ENCODE data around the gene AKT2.
"Not testable (repeated sequence)": the region's sequence is repeated elsewhere in the genome, so short reads cannot be mapped to it uniquely, and the experiment has no call there.

The AKT2 gene

DNA sequence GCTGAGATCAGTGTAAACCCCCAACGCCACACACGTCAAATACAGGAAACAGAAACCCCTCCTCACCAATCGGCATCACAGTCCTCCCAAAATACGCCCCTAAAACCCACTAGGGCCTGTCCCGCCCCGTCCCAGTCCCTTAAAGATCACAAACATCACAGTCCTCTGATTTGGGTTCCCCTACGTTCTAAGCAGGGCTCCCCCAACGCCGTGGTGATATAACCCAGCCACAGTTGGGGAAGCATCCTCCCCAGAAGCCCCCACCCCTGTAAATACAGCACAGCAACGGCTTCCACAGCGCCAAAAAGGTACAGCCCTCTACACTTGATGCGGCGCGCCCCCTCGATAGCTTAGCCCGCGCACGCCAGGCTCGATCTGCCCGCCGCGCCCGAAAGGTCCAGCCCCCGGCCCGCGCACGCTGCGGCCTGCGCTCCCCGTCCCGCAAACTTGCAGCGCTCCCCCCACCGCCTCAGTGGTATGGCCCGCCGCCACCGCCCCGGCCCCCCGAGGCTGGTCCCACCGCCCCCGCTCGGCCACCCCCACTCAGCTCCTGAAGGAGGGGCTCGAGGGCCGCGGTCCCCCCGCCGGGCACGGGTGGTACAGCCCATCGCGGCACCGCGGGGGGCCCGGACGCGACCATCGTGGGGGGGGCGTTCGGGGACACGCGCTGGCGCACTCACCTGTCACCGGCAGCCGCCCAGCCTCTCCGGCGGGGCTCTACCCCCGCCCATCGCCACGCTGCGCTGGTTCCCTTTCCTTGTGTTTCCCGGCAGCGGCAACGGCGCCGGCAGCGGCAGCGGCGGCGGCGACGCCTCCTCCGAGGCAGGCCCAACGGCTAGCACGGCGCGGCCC lies at the start of gene AKT2:
AKT2 (minus strand) TSS at position 845 of the 852 bp plus-strand sequence. CDS start 20,078 bp downstream, outside the sequence.
- DNase-seq (ENCODE audit: low read depth in 2 of 2), result peak; percentile 57 to 59

DNA sequence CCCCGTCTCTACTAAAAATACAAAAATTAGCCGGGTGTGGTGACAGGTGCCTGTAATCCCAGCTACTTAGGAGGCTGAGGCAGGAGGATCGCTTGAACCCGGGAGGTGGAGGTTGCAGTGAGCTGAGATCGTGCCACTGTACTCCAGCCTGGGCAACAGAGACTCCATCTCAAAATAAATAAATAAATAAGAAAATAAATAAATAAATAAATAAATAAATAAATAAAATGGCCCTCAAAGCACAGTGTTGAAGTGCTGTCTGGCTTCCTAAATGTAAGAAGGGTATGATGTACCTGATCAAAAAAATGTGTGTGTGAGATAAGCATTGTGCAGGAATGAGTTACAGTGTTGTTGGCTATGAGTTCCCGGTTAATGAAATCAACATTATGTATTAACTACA lies 47.9 kb upstream of the AKT2 start:
- DNase-seq (ENCODE audit: low read depth in 2 of 2), result not testable (repeated sequence)

DNA sequence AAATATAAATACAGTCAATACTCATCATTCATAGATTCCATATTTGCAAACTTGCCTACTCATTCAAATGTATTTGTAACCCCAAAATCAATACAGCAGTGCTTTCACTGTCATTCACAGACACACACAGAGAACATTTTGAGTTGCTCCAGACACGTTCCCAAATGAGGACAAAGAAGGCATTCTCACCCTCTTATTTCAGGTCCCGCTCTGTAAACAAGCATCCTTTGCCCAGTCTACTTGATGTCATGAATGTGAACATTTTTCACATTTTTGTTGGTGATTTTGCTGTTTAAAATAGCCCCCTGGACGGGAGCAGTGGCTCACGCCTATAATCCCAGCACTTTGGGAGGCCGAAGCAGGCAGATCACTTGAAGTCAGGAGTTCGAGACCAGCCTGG lies 47.5 kb upstream of the AKT2 start:
- DNase-seq (ENCODE audit: low read depth in 2 of 2), result no peak

DNA sequence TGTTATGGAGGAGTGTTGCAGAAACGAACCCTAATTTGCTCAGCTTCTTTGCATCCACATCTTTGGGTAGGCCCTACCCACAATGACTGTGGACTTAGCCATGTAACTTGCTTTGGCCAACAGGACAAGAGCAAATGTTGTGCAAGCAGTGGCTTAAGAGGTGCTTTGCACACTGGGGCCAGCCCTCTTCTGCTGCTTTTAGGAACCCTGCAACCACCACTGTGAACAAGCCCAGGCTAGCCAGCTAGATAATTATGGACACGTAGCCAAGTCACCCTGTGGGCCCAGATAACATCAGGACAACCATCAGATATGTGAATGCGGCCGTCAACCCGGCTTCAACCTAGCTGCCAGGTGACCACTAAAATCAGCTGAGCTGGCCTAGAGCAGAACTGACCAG lies 45.9 kb upstream of the AKT2 start:
- no peak for DNase-seq (ENCODE audit: low read depth in 2 of 2)

GRCh38 chr19:40326201-40326600 lies 41.1 kb upstream of the AKT2 start:
- no peak for DNase-seq (ENCODE audit: low read depth in 2 of 2)

DNA sequence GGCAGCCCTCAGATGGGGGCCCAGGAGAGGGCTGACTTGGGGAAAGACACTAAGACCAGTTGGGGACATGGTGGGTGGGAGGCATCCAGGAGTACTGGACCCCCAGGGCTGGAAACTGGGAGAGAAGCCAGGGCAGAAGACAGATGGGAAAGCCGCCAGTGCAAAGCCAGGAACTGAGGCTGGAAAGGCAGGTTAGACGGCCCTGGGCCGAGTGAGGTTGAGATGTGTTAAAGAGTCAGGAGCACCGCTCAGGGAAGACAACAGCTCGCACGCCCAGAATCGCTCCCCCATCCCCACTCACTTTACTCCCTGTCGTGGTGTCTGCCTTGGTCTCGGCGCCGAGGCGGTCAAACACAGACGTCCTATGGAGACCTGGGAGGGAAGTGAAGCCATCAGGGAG lies 38.6 kb upstream of the AKT2 start:
- DNase-seq (ENCODE audit: low read depth in 2 of 2), result no peak

GRCh38 chr19:40322951-40323615 lies 37.9 kb upstream of the AKT2 start:
- no peak for DNase-seq (ENCODE audit: low read depth in 2 of 2)

DNA sequence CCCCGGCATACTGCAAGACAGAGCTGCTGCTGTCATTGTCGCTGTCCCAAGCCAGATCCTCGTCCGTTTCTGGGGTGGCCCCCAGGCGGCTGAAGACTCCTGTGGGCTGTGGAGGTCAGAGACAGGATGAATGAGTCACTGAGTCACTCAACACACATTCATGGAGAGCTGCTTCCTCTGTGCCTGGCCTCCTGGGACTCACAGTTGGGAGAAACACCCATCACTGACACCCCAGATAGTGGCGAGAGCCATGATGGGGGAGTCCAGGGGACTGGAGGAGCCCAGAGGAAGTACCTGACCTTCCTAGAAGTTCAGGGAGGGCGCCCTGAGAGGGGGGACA lies 37.1 kb upstream of the AKT2 start:
- no peak for DNase-seq (ENCODE audit: low read depth in 2 of 2)

- DNase-seq (ENCODE audit: low read depth in 2 of 2), result no peak
These were observed 36.6 kb upstream of the AKT2 start for GRCh38 chr19:40321566-40322270.

- DNase-seq (ENCODE audit: low read depth in 2 of 2), result no peak
These were observed 35.9 kb upstream of the AKT2 start for GRCh38 chr19:40321076-40321475.

DNA sequence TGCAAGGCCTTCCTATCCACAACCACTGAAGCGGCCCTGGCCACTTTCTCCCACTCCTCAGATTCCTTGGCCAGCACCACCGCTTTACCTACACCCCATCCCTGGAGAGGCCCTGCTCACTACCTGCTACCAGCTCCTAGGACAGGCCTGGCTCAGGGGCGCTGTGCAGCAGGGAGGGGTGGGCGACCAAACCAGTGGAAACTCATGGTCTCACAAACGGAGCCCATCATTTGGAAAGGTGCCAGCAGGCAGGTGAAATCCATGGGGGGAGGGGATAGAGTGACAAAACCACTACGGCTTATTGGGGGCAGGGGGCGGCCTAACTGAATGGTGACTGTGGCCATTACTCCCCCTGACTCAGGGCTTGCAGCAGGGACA lies 35.4 kb upstream of the AKT2 start:
- DNase-seq (ENCODE audit: low read depth in 2 of 2), result no peak

DNA sequence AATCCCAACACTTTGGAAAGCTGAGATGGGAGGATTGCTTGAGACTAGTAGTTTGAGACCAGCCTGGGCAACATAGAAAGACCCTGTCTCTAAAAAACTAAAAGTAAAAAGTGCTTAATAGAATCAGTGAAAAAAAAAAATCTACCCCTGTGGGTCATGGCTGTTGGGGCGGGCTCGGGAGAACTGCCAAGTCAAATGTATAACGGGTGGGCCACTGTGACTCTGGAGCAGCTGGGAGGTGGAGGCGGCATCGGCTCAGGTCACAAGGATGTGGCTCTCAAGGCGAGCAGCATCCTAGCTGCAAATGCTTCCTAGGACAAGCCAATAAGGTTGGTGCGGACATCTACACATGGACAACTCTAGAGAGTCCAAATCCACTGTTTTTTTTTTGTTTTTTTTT lies 32.2 kb upstream of the AKT2 start:
- no peak for DNase-seq (ENCODE audit: low read depth in 2 of 2)

DNA sequence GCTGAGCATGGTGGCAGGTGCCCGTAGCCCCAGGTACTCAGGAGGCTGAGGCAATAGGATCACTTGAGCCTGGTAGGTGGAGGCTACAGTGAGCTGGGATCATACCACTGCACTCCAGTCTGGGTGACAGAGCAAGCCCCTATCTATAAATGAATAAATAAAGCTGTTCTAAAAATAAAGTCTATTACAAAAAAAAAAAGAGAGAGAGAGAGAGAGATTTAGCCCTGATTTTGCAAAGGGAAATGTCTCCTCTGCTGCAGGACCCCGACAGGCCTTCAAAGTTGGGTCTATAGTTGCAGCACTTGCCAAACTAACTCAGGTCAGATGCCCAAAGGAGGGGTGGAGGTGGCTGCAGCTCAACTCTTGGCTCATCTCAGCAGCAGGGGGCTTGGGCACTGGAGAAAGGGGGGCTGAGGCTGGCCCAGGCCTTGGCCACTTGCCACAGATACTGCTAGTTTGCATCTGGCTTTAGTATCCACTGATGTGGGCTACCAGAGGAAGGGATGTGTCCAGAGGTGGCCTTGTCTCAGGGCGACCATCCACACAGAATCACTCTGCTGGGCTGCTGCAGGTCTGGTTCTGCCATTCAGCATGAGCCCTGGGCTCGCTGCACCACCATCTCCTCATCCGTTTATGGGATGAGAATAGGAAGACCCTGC lies 30.8 kb upstream of the AKT2 start:
- no peak for DNase-seq (ENCODE audit: low read depth in 2 of 2)

DNA sequence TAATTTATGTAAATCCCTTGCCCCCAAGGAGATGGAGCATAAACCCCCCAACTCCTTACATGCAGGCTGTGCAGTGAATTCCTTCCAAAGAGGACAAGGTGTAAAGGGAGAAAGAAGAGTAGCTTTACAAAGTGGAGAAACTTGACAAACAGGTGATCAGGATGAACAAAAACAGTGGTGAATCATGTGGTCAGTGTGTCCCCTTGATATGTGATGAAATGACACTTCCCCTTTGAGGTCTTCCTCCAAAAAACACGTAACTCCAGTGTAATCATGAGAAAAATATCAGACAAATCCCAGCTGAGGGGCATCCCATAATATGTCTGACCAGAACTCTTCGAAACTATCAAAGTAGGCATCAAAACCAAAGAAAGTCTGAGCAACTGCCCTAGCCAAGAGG lies 29.5 kb upstream of the AKT2 start:
- no peak for DNase-seq (ENCODE audit: low read depth in 2 of 2)

GRCh38 chr19:40313229-40313983 lies 28.3 kb upstream of the AKT2 start:
- no peak for DNase-seq (ENCODE audit: low read depth in 2 of 2)

DNA sequence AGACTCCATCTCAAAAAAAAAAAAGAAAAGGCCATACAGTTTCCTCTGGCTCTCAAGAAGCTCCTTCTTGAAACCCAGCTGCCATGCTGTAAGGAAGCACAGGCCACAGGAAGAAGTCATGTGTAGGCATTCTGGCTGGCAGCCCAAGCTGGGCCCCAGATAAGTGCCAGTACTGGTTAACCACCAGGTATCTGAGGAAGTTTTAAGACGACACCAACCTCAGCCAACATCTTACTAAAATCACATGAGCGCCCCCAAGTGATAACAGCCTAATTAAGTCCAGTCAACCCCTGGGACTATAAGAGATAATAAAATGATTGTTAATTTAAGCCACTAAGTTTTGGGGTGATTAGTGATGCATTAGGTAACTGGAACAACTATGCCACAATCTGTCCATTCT lies 27.4 kb upstream of the AKT2 start:
- DNase-seq (ENCODE audit: low read depth in 2 of 2), result no peak

GRCh38 chr19:40309666-40310065 lies 24.5 kb upstream of the AKT2 start:
- no peak for DNase-seq (ENCODE audit: low read depth in 2 of 2)

DNA sequence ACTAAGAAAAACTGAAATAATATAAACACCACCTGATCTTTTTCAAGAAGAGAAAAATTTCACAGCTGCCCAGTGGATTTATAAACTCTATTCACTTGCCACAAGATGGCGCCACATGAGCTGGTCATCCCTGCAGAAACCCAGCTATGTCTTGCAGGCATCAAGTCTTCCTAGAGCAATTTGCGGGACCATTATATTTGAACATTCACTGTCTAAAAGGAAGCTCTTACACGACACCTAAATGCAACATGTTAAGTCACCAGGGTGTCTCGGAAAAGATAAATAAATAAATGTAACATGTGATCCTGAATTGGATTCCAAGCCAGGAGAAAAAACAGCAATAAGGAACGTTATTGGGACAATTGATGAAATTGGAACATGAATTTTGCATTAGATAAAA lies 20.3 kb upstream of the AKT2 start:
- peak; percentile 46 to 56 for DNase-seq (ENCODE audit: low read depth in 2 of 2)

- DNase-seq (ENCODE audit: low read depth in 2 of 2), result no peak
These were observed 19.2 kb upstream of the AKT2 start for GRCh38 chr19:40304306-40304705.

GRCh38 chr19:40303765-40304164 lies 18.6 kb upstream of the AKT2 start:
- no peak for DNase-seq (ENCODE audit: low read depth in 2 of 2)

GRCh38 chr19:40302224-40303011 lies 17.3 kb upstream of the AKT2 start:
- DNase-seq (ENCODE audit: low read depth in 2 of 2), result no peak

Data from stimulated activated CD8-positive, alpha-beta memory T cell treated with anti-CD3 and anti-CD28 coated beads, Interleukin-2, amount 100 ng/mL, for 1 hour (primary cell).